ENCODE results near the gene MYO1D. TPM values are rescaled to one million over a fixed set of nuclear protein-coding genes. Genes with fewer than 3 reads are reported as not detected.
A peak's percentile ranks its signal among the peaks of the same experiment; 100 is the strongest.

The MYO1D gene
- total and polyA plus RNA-seq, 12 donors = 13.6 to 103 (median 59.8) TPM

DNA sequence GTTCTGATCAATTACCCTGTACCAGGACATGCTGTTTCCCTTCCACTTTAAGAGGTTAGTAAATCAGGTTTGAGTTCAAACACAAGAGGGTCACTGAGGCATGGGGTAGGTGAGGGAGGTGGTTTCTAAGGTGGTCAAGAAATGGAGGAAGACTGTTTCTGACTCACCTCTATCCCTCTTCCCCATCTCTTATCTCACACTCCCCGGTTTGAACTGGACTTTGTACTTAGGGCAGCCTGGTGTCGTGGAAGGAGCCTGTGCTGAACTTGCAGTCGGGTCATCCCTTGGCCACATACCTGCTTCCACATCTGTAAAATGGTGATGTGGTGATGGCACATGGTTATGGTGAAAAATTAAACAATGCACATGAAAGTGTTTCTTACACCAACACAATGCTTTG is 33.8 kb upstream of the MYO1D start:
- H3K36me3 ChIP-seq (replicated peaks in 1 of 2) = no peaks in the 10 kb centered on the region
- no peaks in the 10 kb centered on the region for H3K9me3 ChIP-seq (replicated peaks in 1 of 3)
- TF ChIP-seq POLR2A (IDR thresholded peaks at IDR 0.05) = no peak
- TF ChIP-seq, protein P1, sequence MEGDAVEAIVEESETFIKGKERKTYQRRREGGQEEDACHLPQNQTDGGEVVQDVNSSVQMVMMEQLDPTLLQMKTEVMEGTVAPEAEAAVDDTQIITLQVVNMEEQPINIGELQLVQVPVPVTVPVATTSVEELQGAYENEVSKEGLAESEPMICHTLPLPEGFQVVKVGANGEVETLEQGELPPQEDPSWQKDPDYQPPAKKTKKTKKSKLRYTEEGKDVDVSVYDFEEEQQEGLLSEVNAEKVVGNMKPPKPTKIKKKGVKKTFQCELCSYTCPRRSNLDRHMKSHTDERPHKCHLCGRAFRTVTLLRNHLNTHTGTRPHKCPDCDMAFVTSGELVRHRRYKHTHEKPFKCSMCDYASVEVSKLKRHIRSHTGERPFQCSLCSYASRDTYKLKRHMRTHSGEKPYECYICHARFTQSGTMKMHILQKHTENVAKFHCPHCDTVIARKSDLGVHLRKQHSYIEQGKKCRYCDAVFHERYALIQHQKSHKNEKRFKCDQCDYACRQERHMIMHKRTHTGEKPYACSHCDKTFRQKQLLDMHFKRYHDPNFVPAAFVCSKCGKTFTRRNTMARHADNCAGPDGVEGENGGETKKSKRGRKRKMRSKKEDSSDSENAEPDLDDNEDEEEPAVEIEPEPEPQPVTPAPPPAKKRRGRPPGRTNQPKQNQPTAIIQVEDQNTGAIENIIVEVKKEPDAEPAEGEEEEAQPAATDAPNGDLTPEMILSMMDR (IDR thresholded peaks at IDR 0.05) = no peak
- H3K27ac ChIP-seq = no peak overlapping the region
- intact Hi-C loops (cut with DNase I) = no loop called here
- H3K4me1 ChIP-seq (replicated peaks in 1 of 2) = peaks cover 0 to 9% of the 10 kb centered on the region in 2 donors
- no peak for DNase-seq
- H3K27me3 ChIP-seq = no peaks in the 10 kb centered on the region
- WGBS, 4 donors = 80 to 89% (median 84%) methylated on average over 3 of the region's 3 CpGs
- H3K4me3 ChIP-seq = no peak overlapping the region

- no peaks in the 10 kb centered on the region for H3K36me3 ChIP-seq (replicated peaks in 1 of 2)
- intact Hi-C loops (cut with DNase I) = loop anchor here in 1 of 2 donors (10.0 kb wide), 1 partner anchor 125 kb away; no protein-coding TSS in a partner anchor
- WGBS, 4 donors = 25 to 40% (median 32%) methylated on average over 4 of the region's 4 CpGs
- H3K4me3 ChIP-seq = no peak overlapping the region
- H3K4me1 ChIP-seq (replicated peaks in 1 of 2) = peaks cover 0 to 9% of the 10 kb centered on the region in 2 donors
- no peaks in the 10 kb centered on the region for H3K9me3 ChIP-seq (replicated peaks in 1 of 3)
- peak; percentile 83 to 95 (median 88) for DNase-seq
- no peak overlapping the region for H3K27ac ChIP-seq
- TF ChIP-seq, protein P1 (IDR thresholded peaks at IDR 0.05) = peak; percentile 79 to 94 (median 84)
- no peak for TF ChIP-seq POLR2A (IDR thresholded peaks at IDR 0.05)
- H3K27me3 ChIP-seq = no peaks in the 10 kb centered on the region
Measured at GRCh38 chr17:32909787-32910369, 33.0 kb upstream of the MYO1D start.

GRCh38 chr17:32907583-32907982 is 30.7 kb upstream of the MYO1D start:
- Histone ChIP-seq H3K4me1 (replicated peaks in 1 of 2) (peaks cover 0 to 7% of the 10 kb centered on the region in 2 donors), H3K4me3 (no peak overlapping the region), H3K9me3 (replicated peaks in 1 of 3) (no peaks in the 10 kb centered on the region), H3K36me3 (replicated peaks in 1 of 2) (no peaks in the 10 kb centered on the region), H3K27ac (no peak overlapping the region), H3K27me3 (no peaks in the 10 kb centered on the region)
- TF ChIP-seq, protein P1 (IDR thresholded peaks at IDR 0.05) = no peak
- TF ChIP-seq POLR2A (IDR thresholded peaks at IDR 0.05) = no peak
- peak; percentile 41 to 84 (median 75) for DNase-seq
- 58 to 69% (median 64%) methylated on average over 6 of the region's 6 CpGs for WGBS, 4 donors
- intact Hi-C loops (cut with DNase I) = loop anchor here in 1 of 2 donors (10.0 kb wide), 1 partner anchor 123 kb away; no protein-coding TSS in a partner anchor

DNA sequence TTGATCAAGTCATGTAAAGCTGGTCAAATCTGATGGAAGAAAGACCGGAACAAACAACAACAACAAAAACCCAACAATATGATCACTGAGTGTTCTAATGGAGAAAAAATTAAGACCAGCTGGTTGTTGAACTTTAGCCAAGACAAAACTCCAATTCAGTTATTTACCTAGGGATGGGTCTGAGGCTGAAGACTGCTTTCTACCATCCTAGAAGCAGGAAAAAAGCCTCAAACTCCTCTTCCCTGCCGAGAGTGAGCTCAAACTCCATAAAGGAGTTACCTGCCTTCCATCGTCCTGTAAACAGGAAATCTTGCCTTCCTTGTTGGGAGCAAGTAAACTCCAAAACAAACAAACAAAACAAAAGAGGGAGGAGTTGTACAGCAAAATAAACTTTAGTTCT is 28.0 kb upstream of the MYO1D start:
- DNase-seq = no peak
- Histone ChIP-seq H3K9me3 (replicated peaks in 1 of 3) (no peaks in the 10 kb centered on the region), H3K27ac (no peak overlapping the region), H3K4me1 (replicated peaks in 1 of 2) (no peaks in the 10 kb centered on the region), H3K4me3 (no peak overlapping the region), H3K27me3 (no peaks in the 10 kb centered on the region), H3K36me3 (replicated peaks in 1 of 2) (no peaks in the 10 kb centered on the region)
- WGBS, 4 donors = 77 to 82% (median 78%) methylated on average over 3 of the region's 3 CpGs
- intact Hi-C loops (cut with DNase I) = loop anchor here in 1 of 2 donors (10.0 kb wide), 1 partner anchor 120 kb away; no protein-coding TSS in a partner anchor
- no peak for TF ChIP-seq POLR2A (IDR thresholded peaks at IDR 0.05)
- TF ChIP-seq, protein P1 (IDR thresholded peaks at IDR 0.05) = no peak

All from adrenal gland (tissue), 12 donors.